IMR-90 (cell line): ENCODE data around the gene TSC1. TPM values are rescaled to one million over a fixed set of nuclear protein-coding genes. Genes with fewer than 3 reads are reported as not detected.
A peak's percentile ranks its signal among the peaks of the same experiment; 100 is the strongest.

ENCODE experiments used
- ATAC-seq: fragments of 200-7000 bp; cut with Tn5 transposase; 2 replicates; pipeline ENCODE4 v1.9.1; 2020; ENCODE audit warnings: low read depth, mild to moderate bottlenecking, moderate library complexity
- BruUV-seq: library from RNA; stranded (reverse); fragments of 400-500 nt; replicated peaks from 2 replicates; lab custom pipeline; 2021; lab: Mats Ljungman, UMichigan
- CTCF ChIA-PET: fragments of 300-600 bp; formaldehyde crosslinking; extraction: SDS; loops from one replicate; lab custom pipeline; 2021; ENCODE audit warnings: antibody characterized with exemption; lab: Yijun Ruan, JAX
- POLR2A ChIA-PET: fragments of 300-600 bp; sonication (Branson Sonifier 250); formaldehyde crosslinking; loops from one replicate; lab custom pipeline; 2022; ENCODE audit warnings: antibody characterized with exemption; ENCODE audit not compliant: unreplicated experiment; lab: Charles Lee
- DNase-seq: peaks from one replicate; pipeline ENCODE4 v3.0.0; 2013
- H2AFZ ChIP-seq: replicated peaks from 2 replicates; pipeline ENCODE3; 2013; ENCODE audit warnings: low read length, mild to moderate bottlenecking; ENCODE audit not compliant: poor library complexity
- H2AK5ac ChIP-seq: 2 replicates; pipeline ENCODE4 v1.6.1; 2013; ENCODE audit warnings: low read depth, low read length, inconsistent platforms
- H2AK9ac ChIP-seq: replicated peaks from 2 replicates; pipeline ENCODE3; 2013; ENCODE audit warnings: mild to moderate bottlenecking, low read depth, low read length, moderate library complexity; ENCODE audit not compliant: poor library complexity
- H2BK120ac ChIP-seq: 2 replicates; pipeline ENCODE4 v1.6.1; 2013; ENCODE audit warnings: low read depth, low read length, inconsistent platforms
- H2BK15ac ChIP-seq: 3 replicates; pipeline ENCODE4 v1.6.1; 2013; ENCODE audit warnings: low read depth, low read length, inconsistent platforms
- H2BK20ac ChIP-seq: 2 replicates; pipeline ENCODE4 v1.6.1; 2013; ENCODE audit warnings: low read depth, mild to moderate bottlenecking, inconsistent platforms, low read length, moderate library complexity
- H2BK5ac ChIP-seq: 2 replicates; pipeline ENCODE4 v1.6.1; 2013; ENCODE audit warnings: mild to moderate bottlenecking, low read depth, low read length, inconsistent platforms; ENCODE audit not compliant: poor library complexity, severe bottlenecking
- H3K14ac ChIP-seq: replicated peaks from 2 replicates; pipeline ENCODE4 v1.6.1; 2013; ENCODE audit warnings: low read depth, low read length, inconsistent platforms
- H3K18ac ChIP-seq: 2 replicates; pipeline ENCODE4 v1.6.1; 2013; ENCODE audit warnings: low read depth, low read length, control low read depth
- H3K23ac ChIP-seq: 2 replicates; pipeline ENCODE4 v1.6.1; 2013; ENCODE audit warnings: low read depth, low read length, inconsistent platforms
- H3K27ac ChIP-seq: 2 replicates; pipeline ENCODE4 v1.5.1; 2013; ENCODE audit warnings: mild to moderate bottlenecking, control low read depth, low read length; ENCODE audit not compliant: insufficient read depth
- H3K27me3 ChIP-seq: 2 replicates; pipeline ENCODE4 v1.6.1; 2013; ENCODE audit warnings: low read length; ENCODE audit not compliant: control insufficient read depth, insufficient read depth
- H3K36me3 ChIP-seq: 2 replicates; pipeline ENCODE4 v1.6.1; 2013; ENCODE audit warnings: low read length, mixed read lengths; ENCODE audit not compliant: control insufficient read depth, insufficient read depth
- H3K4ac ChIP-seq: 2 replicates; pipeline ENCODE4 v1.6.1; 2013; ENCODE audit warnings: low read depth, low read length, inconsistent platforms
- H3K4me1 ChIP-seq: 2 replicates; pipeline ENCODE4 v1.6.1; 2013; ENCODE audit warnings: low read length, mixed read lengths; ENCODE audit not compliant: control insufficient read depth, insufficient read depth
- H3K4me2 ChIP-seq: 2 replicates; pipeline ENCODE4 v1.6.1; 2013; ENCODE audit warnings: low read depth, mild to moderate bottlenecking, control low read depth, low read length, moderate library complexity
- H3K4me3 ChIP-seq: 2 replicates; pipeline ENCODE4 v1.5.1; 2013; ENCODE audit warnings: low read depth, mild to moderate bottlenecking, control low read depth, low read length, moderate library complexity; ENCODE audit not compliant: insufficient read depth
- H3K56ac ChIP-seq: 2 replicates; pipeline ENCODE4 v1.6.1; 2013; ENCODE audit warnings: low read length, inconsistent platforms; ENCODE audit not compliant: insufficient read depth; ENCODE audit errors: extremely low read depth
- H3K79me1 ChIP-seq, 2 experiments: 2 replicates each; pipeline ENCODE4 v1.6.1; 2013; ENCODE audit warnings: low read length in 2 of 2, inconsistent platforms in 1 of 2, low read depth in 1 of 2
- H3K9ac ChIP-seq: 2 replicates; pipeline ENCODE4 v1.6.1; 2013; ENCODE audit warnings: low read depth, low read length, control low read depth
- H3K9me1 ChIP-seq: 2 replicates; pipeline ENCODE4 v1.6.1; 2013; ENCODE audit warnings: low read length, inconsistent platforms; ENCODE audit not compliant: insufficient read depth
- H3K9me3 ChIP-seq: 2 replicates; pipeline ENCODE4 v1.6.1; 2013; ENCODE audit warnings: low read length; ENCODE audit not compliant: control insufficient read depth, insufficient read depth
- H4K20me1 ChIP-seq: 2 replicates; pipeline ENCODE4 v1.6.1; 2013; ENCODE audit warnings: low read length, inconsistent platforms; ENCODE audit not compliant: insufficient read depth
- H4K5ac ChIP-seq: 2 replicates; pipeline ENCODE4 v1.6.1; 2013; ENCODE audit warnings: mild to moderate bottlenecking, low read depth, low read length, control low read depth
- H4K8ac ChIP-seq, 2 experiments: 2 replicates each; pipeline ENCODE4 v1.6.1; 2013; ENCODE audit warnings: low read depth in 2 of 2, low read length in 2 of 2, control low read depth in 1 of 2, inconsistent platforms in 1 of 2
- H4K91ac ChIP-seq: 2 replicates; pipeline ENCODE4 v1.6.1; 2013; ENCODE audit warnings: low read depth, low read length, inconsistent platforms; ENCODE audit not compliant: insufficient read depth
- BHLHE40 ChIP-seq: fragments of 150-350 bp; IDR thresholded peaks from 2 replicates; pipeline ENCODE4 v1.6.1; 2016; ENCODE audit warnings: mild to moderate bottlenecking, low read depth, low read length
- CEBPB ChIP-seq: IDR thresholded peaks from 2 replicates; pipeline ENCODE4 v1.6.1; 2012; ENCODE audit warnings: low read depth, low read length, improper control_type of control experiment
- CHD1 ChIP-seq: IDR thresholded peaks from 2 replicates; pipeline ENCODE4 v1.6.1; 2012; ENCODE audit warnings: low read depth, low read length, improper control_type of control experiment
- FOS ChIP-seq: fragments of 150-350 bp; IDR thresholded peaks from 2 replicates; pipeline ENCODE4 v1.6.1; 2016; ENCODE audit warnings: low read depth, low read length
- MXI1 ChIP-seq: IDR thresholded peaks from 2 replicates; pipeline ENCODE4 v1.6.1; 2012; ENCODE audit warnings: low read depth, mild to moderate bottlenecking, low read length, moderate library complexity, borderline replicate concordance
- NFE2L2 ChIP-seq: fragments of 150-350 bp; IDR thresholded peaks from 2 replicates; pipeline ENCODE4 v1.6.1; 2016; ENCODE audit warnings: low read depth, mild to moderate bottlenecking, low read length
- POLR2A ChIP-seq: IDR thresholded peaks from 2 replicates; pipeline ENCODE4 v1.6.1; 2012; ENCODE audit warnings: mild to moderate bottlenecking, low read depth, low read length
- RCOR1 ChIP-seq: IDR thresholded peaks from 2 replicates; pipeline ENCODE4 v1.6.1; 2012; ENCODE audit warnings: mild to moderate bottlenecking, low read length, improper control_type of control experiment; ENCODE audit not compliant: insufficient replicate concordance
- RFX5 ChIP-seq: IDR thresholded peaks from 2 replicates; pipeline ENCODE4 v1.8.0; 2012; ENCODE audit warnings: low read depth, mild to moderate bottlenecking, low read length, moderate library complexity
- SMC3 ChIP-seq: fragments of 150-350 bp; IDR thresholded peaks from 2 replicates; pipeline ENCODE4 v1.6.1; 2016; ENCODE audit warnings: low read depth, mild to moderate bottlenecking, antibody characterized with exemption, low read length, moderate library complexity
- WGBS, 2 experiments: methylation state at CpG; one replicate each; pipeline versions ENCODE4 v1.1.5 to v1.1.7; 2013; ENCODE audit warnings: missing lambda C conversion rate in 2 of 2; ENCODE audit not compliant: insufficient read length in 1 of 2; ENCODE audit errors: extremely low coverage in 2 of 2; 5-methylcytosine and 5-hydroxymethylcytosine counted together
- dilution Hi-C: fragments of 300-500 bp; cut with HindIII; formaldehyde crosslinking; loops from one replicate; pipeline ENCODE4 v1.14.3; 2018; ENCODE audit warnings: low sequenced_read_pairs; ENCODE audit not compliant: unreplicated experiment
- in situ Hi-C: fragments of 300-500 bp; cut with MboI; formaldehyde crosslinking; loops from 3 replicates; pipeline ENCODE4 v1.14.3; 2019; ENCODE audit warnings: low sequenced_read_pairs, inconsistent platforms, mixed read lengths
- intact Hi-C: fragments of 100-400 bp; cut with micrococcal nuclease; formaldehyde crosslinking; loops from 2 replicates; pipeline ENCODE4 v1.10.0; 2022
- polyA plus RNA-seq, 3 experiments: library from polyadenylated mRNA; depleted of rRNA; stranded (reverse); fragments of >200 nt; gene quantifications; 2 replicates each; pipeline ENCODE4 v1.2.3, GENCODE V29; 2012; ENCODE audit warnings: low replicate concordance in 1 of 3
- total RNA-seq: library from RNA; depleted of rRNA; stranded (reverse); fragments of >200 nt; gene quantifications from 2 replicates; pipeline ENCODE4 v1.2.3, GENCODE V29; 2012
- TF ChIP-seq, protein P1 (sequence below): fragments of 150-350 bp; IDR thresholded peaks from 2 replicates; pipeline ENCODE4 v1.6.1; 2017; ENCODE audit warnings: mild to moderate bottlenecking, antibody characterized with exemption, low read length, low read depth
- TF ChIP-seq, protein P2 (sequence below): fragments of 150-350 bp; IDR thresholded peaks from 2 replicates; pipeline ENCODE4 v1.6.1; 2016; ENCODE audit warnings: low read depth, mild to moderate bottlenecking, low read length, moderate library complexity, borderline replicate concordance

The TSC1 gene
- total and polyA plus RNA-seq, 2 of the 4 experiments (the other 2 are of a cell fraction), result 25.7 to 56.3 TPM

DNA sequence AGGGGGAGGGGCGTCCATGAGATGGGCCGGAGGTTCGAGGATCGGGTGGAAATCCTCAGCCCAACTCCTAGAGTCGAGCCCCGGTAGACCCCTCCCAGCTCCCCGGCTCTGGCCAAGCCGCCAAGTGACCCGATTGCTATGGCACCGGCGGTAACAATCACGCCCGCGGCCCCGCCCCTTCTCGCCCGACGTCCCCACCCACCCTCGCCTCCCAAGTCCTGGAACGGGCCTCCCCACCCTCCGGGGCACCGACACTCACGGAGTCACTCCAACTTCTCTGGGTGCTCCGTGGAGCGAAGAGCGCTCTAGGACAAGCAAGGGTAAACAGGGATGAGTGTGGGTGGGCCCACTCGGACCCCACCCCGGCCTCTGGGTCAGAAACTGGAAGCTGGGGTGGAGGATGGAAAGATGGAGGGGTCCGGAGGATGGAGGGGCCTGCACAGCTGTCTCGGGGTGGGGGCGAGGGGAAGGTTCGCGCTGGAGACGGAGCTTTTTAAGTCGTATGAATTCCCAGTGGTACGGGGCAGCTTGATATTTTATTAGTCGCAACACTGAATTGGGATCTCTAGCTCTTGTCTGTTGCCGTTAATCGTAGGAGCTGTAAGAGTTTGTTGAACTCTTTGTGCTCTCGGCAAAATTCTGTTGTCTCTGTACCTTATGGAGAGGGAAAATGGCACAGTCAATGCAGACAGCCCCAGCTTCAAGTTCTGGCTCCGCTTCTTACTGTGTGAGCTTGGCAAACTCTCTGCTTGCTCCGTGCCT, 65.5 kb downstream of the TSC1 start, which contains the start of gene SPACA9 (continued):
- no peak for TF ChIP-seq RFX5

DNA sequence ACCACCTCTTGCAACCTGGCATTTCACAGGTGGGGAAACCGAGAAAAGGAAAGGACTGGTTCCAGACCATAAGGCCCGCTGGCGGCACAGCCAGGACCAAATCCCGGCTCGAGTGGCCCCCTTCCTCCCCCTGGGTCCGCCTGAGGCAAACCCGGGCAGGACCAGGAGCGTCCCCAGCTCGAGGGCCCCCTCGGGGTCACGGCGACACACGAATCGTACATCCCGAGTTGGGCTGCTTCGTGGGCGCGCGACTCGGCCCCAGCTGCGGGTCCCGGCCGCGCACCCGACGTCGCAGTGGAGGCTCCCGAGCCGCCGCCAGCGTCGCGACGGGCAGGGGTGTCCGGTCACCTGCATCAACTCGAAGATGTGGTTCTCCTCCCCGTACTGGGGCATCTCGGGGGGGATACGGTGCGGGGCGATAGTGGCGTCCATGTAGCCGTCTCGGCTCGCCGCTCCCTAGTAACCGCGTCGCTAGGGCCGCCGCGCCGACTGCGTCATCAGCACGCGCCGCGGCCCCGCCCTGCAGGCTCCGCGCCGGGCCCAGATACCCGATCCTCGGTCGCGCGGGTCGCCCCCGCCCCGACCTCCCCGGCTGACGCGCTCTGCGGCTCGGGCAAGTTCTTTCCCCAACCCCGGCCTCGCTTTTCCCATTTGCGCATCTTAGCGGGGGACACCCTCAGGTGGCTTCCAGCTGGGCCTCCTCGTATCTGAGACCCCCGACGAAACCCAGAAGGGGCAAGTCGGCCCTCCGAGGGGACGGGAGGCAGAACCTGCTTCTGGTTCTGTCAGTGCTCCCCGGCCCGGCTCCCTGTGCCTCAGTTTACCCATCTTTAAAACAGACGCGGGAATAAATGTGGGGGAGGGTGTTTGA, 66.4 kb downstream of the TSC1 start, which contains the start of gene AK8:
Gene AK8 (minus strand): TSS at position 461 of the 871 bp plus-strand sequence. CDS start 29 bp downstream, at position 432.
- Histone ChIP-seq H2AFZ (peak within 1 kb of the TSS; percentile 99), H2BK15ac (no peak within 1 kb of the TSS), H4K8ac (peak within 1 kb of the TSS; percentile 95 to 97), H4K91ac (peak within 1 kb of the TSS; percentile 88), H3K4me1 (no peaks in the 10 kb centered on the region), H3K36me3 (no peaks in the 10 kb centered on the region), H3K23ac (peak within 1 kb of the TSS; percentile 75), H3K27me3 (peaks cover 5% of the 10 kb centered on the region; the same call in 1 of the 2 replicates), H4K20me1 (no peaks in the 10 kb centered on the region), H2AK9ac (peak within 1 kb of the TSS; percentile 93), H3K9me1 (no peaks in the 10 kb centered on the region), H3K14ac (peak within 1 kb of the TSS; percentile 90), H3K18ac (peak within 1 kb of the TSS; percentile 58), H3K9ac (peak within 1 kb of the TSS; percentile 98), H3K9me3 (no peaks in the 10 kb centered on the region), H3K4me2 (peak within 1 kb of the TSS; percentile 91), H3K27ac (peak within 1 kb of the TSS; percentile 81), H2BK5ac (no peak within 1 kb of the TSS), H2BK120ac (no peak within 1 kb of the TSS), H4K5ac (peak within 1 kb of the TSS; percentile 83), H3K56ac (peak within 1 kb of the TSS; percentile 62; the same call in 1 of the 2 replicates), H2BK20ac (no peak within 1 kb of the TSS), H2AK5ac (peak within 1 kb of the TSS; percentile 36; the same call in 1 of the 2 replicates), H3K4ac (peak within 1 kb of the TSS; percentile 81), H3K79me1 (no peaks in the 10 kb centered on the region), H3K4me3 (peak within 1 kb of the TSS; percentile 97)
- WGBS, 2 experiments, result 2% methylated on average over 52 of the region's 89 CpGs; no CpG with 5 or more reads in 1 of the 2 experiments
- dilution Hi-C loops, result no loop called here
- in situ Hi-C loops, result no loop called here
- BruUV-seq, result no TSS peak
- intact Hi-C loops, result loop anchor here (1.0 kb wide), 1 partner anchor 108 kb away; no protein-coding TSS in a partner anchor
- peak; percentile 95 for ATAC-seq
- CTCF ChIA-PET, result no interaction called here
- POLR2A ChIA-PET, result no interaction called here
- peak; percentile 66 for DNase-seq
- TF ChIP-seq CHD1, result no peak
- no peak for TF ChIP-seq CEBPB
- TF ChIP-seq, protein P1, sequence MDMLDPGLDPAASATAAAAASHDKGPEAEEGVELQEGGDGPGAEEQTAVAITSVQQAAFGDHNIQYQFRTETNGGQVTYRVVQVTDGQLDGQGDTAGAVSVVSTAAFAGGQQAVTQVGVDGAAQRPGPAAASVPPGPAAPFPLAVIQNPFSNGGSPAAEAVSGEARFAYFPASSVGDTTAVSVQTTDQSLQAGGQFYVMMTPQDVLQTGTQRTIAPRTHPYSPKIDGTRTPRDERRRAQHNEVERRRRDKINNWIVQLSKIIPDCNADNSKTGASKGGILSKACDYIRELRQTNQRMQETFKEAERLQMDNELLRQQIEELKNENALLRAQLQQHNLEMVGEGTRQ, result 0 out of 2 replicates have a peak, but pooled peaks have one; percentile 17
- TF ChIP-seq POLR2A, result peak; percentile 69
- no peak for TF ChIP-seq BHLHE40
- TF ChIP-seq RCOR1, result no peak
- TF ChIP-seq MXI1, result peak; percentile 83
- no peak for TF ChIP-seq FOS
- TF ChIP-seq SMC3, result no peak
- TF ChIP-seq, protein P2, sequence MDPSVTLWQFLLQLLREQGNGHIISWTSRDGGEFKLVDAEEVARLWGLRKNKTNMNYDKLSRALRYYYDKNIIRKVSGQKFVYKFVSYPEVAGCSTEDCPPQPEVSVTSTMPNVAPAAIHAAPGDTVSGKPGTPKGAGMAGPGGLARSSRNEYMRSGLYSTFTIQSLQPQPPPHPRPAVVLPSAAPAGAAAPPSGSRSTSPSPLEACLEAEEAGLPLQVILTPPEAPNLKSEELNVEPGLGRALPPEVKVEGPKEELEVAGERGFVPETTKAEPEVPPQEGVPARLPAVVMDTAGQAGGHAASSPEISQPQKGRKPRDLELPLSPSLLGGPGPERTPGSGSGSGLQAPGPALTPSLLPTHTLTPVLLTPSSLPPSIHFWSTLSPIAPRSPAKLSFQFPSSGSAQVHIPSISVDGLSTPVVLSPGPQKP, result no peak
- TF ChIP-seq NFE2L2, result no peak
